Measurements from ENCODE around the gene AAR2.

AAR2 gene

DNA sequence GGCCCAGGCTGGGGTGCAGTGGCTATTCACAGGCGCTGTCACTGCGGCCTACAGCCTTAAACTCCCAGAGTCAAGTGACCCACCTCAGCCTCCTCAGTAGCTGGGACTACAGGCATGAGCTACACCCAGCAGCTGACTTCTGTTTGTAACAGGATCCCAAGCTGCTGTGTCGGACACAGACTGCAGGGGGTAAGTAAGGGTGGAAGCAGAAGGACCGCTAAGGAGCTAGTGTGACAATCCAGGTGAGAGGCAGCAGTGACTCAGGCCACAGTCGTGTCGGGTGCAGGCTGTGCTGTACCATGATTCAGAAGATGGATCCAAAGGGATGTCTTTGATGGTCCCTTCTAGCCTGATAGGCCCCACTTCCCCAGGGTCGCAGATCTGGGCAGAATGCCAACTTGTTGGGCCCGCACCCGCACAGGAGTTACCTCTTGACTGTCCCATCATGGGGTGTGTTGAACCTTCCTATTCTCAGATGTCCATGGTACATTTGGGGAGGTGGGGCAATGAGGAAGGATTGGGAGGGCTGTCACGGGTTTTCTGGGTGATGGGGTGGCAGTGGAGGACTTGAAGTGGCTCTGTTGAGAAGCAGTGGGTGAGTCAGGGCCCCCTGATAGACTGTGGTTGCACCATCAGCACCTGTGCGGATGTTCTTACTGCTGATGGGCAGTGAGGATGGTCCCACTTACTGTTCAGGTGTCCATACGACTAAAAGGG lies 25.3 kb downstream of the AAR2 start:
- no peak for DNase-seq

DNA sequence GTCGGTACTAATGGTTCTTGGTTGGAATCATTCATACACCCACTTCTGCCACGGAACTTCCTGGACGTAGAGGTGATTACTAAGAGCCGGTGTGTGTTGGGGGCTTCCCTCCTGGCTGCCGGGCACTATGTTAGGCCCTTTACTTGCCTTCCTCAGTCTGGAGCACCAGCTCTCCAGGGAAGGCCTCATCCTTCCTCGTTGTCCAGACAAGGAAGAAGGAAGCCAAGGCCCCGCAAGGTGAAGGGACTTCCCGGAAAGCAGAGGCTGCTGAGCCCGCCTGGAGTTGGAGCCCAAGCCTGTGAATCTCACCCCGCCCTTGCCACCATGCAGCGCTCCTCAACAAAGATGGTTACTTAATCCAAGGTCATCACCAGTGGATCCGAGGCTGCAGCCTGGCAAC lies 26.2 kb downstream of the AAR2 start:
- no peak for DNase-seq

DNA sequence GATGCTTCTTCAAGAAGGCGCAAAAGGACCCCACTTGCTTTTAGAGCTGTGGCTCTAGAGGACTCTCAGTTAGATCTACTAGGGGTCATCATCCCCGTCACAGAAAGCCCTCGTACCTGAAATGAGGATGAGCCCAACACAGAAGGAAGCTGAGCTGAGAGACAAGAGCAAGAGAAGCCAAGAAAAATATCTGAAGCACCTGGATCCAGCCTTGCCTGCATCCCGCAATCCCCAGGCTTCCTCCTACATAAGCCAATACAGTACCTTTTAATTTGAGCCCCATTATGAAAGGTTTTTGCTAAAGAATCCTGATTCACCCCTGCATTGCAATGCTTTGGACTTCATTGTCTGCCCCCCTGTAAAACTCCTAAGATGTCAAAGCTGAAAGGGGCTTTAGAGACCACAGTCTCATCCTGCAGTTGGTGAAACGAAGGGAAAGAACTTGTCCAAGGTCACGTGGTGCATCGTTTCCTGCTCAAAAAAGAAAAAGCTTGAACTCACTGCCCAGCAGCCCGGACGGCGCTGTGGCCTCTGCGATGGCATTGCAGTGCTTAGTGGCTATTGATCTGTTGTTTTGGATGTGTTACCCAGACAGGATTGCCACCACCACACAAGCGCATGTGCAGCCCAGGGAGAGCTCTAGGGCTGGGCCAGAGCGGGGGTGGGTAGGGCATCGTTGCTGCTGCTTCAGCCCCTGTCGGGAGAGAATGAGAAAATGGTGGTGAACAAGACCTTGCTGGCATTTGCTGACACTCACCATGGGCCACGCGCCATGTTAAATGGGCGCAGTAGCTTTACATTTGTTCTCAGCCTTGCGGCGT lies 28.4 kb downstream of the AAR2 start:
- DNase-seq = no peak

DNA sequence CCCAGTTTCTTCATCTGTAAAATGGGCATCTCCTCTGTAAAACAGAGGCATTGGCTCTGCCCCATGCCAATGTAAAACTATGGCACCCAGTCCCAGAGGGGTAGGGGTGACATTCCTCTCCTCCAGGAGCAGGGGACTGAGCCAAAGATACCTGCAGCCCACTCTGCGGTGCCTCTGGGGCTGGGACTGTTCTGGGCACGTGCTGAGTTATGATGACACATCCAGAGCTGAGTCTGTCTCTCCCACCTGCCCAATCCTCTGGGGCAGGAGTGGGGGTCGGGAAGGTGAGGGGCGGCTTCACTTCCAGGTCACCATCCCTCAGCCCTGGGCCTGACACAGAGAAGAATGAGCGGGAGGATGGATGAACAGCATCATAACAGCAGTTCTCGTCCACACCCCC lies 29.9 kb downstream of the AAR2 start:
- no peak for DNase-seq

DNA sequence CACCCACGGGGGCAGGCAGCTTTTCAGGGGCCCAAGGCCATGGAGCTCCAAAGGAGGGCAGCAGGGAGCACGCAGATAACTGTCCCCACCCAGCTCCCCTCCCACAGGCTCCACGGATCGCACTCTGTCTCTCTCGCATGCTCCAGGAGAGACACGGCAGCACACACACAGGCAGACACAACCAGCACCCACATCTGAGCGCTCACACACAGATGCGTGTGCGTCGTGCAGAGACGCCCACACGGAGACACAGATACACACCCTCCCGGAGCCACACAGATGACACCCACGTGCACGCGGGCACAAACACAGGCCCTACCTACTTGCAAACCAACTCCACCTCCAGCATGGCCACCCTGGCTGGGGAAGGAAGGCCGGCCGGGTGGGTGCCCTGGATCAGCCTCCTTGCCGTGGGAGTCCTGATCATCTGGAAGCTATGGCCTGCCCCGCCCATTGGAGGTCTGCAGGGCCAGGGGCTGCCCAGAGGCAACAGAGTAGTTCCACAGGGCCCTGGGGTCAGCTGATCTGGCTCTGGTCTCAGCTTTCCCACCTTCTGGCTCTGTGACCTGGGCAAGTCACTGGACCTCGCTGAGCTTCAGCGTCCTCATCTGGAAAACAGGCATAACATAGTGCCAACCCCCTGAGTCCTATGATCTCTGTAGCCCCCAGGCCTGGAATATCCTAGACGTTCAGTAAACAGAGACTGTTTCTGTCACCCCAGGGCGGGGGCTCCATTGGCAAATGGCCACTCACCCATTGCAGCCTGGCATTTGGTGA lies 31.5 kb downstream of the AAR2 start:
- DNase-seq = no peak

DNA sequence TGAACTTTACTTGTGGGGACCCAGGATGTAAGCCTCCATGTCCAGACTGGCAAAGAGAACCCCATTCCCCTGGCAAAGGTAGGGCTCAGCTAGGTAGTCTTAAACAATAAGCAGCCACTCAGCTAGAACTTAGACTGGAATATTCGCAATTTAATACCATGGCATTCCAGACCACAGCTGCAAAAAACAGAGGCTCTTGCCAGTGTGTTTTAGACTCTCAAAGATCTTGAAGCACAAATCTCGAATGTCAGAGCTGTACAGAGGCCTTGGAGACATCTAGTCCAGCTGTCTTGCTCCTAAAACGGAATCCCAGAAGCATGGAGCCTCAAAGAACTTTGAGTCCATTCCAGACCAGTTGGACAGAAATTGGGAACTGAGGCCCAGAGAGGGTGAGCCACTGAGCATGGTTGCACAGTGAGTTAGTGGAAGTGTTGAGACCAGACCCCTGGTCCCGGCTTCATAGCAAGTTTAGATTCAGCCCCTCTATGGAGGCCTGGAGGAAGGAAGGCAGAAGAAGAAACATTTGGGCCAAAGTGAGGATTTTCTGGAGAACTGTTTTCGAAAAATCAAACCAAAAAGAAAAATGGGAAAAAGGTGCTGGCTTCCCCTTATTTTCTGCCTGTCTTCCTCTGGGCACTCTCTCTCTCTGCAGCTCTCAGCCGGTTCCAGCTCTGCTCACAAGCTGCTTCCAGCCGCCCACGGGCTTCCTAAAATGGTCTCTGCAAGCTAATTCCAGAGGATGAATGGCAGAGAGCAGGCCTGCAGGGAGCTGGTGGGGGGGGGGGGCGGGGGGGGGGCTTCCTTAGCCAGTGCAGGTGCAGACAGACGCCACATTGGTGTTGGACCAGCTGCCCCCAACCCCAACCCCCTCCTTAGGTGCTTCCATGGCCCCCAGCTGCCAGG lies 32.4 kb downstream of the AAR2 start:
- DNase-seq = no peak

DNA sequence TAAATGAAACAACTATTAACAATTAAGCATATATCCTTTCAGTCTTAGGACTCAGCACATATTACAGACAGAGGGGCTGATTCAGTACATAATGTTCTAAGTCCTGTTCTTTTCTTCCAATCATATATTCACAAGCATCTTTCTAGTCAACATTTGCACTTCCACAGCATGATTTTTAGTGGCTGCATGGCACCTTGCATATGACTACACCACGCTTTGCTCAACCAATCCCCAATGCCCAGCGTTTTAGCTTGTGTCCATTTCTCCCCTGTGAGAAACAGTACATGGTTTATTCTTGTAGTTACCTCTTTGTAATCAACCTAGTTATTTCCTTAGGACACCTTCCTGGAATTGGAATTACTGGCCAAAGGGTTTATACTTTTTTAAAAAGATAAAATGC lies 33.2 kb downstream of the AAR2 start:
- DNase-seq = no peak

DNA sequence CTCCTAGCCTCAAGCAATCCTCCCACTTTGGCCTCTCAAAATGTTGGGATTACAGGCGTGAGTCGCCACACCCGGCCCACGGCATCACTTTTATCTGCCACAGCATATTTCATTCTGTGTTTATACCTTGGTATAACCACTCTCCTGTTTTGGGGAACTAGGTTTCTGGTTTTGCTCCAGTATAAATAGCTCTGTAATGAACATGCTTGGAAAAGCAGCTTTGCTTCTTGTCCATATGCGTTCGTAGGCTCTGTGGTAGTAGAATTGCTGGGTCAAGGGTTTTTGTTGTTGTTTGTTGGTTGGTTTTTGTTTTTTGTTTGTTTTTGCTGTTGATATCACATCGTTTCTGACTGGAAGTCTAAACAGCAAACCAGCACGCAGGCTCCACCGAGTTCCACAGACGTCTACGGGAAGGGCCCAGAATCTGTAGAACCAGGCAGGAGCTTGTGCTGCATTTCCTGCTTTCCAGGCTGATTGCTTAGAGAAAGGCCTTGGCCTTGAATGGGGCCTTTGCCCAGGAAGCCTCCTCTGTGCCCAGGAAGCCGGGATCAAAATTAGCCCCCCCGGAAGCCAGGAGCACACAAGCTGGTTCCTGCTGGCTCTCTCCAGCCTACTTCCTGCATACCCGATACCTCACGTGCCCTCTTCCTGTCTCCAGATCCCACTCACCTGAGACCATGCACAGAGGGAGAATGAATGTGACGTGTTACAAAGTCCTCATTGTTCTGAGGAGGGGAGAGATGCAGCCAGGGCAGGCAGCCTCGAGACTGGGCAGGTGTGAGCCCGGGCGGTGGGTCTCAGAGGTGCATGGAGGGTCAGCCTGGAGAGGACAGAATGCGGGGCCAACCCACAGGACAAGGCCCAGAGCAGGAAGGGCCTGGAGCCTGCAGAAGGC lies 34.7 kb downstream of the AAR2 start:
- no peak for DNase-seq

DNA sequence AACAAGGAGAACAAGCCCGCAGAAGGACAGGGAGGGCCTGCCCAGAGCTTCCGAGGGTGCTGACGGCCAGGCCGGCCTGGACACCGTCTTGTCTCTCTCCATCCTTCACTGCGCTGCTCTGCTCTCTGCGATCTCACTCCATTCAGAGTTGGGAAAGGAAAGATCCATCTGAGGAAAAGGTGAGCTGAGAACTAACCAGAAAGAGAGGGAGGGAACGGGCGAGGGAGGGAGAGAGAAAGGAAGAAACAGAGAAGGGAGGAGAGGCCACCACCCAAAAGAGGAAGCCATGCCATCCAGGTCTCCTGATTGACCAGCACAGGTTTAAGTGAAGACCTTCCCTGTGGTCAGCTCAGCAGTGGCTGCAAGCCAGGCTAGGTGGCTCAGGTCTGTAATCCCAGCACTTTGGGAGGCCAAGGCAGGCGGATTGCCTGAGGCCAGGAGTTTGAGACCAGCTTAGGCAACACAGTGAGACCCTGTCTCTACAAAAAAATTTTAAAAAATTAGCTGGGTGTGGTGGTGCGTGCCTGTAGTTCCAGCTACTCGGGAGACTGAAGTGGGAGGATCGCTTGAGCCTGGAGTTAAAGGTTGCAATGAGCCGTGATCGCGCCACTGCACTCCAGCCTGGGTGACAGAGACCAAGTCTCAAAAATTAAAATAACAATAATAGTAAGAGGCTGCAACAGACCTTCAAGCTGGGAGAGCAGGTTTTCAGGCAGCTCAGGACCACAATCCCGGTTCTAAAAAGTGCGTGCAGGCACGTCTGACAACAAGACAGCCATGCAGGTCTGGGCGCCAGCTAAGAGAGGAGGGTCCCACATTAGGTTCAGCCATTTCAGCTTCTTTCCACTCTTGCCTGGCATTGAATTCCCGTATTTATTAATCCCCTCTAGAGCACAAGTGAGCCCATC lies 35.6 kb downstream of the AAR2 start:
- no peak for DNase-seq

DNA sequence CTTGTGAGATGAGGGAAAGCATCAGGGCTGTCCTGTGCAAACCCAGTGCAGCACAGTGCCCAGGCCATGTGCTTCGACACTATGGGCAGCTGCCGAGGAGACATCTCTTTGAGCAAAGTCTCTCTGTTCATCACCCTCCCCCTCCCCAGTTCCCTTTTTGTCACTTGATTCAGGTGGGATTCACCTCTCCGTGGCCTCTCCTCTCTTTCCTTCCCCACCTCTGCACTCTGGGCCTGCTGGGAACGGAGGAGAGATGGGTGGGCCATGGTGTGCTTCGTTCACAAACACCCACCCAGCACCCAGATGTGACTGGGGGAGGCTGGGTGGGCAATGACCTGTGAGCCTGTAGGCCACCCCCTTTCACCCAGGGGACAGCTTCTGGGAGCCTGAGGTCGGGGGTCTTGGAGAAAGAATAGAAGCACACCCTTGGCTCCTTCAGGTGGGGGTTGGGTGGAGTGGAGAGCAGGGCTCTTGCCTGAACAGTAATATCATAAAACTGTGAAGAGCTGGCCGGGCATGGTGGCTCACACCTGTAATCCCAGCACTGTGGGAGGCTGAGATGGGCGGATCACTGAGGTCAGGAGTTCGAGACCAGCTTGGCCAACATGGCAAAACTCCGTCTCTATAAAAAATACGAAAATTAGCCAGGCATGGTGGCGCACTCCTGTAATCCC lies 36.4 kb downstream of the AAR2 start:
- DNase-seq = no peak

DNA sequence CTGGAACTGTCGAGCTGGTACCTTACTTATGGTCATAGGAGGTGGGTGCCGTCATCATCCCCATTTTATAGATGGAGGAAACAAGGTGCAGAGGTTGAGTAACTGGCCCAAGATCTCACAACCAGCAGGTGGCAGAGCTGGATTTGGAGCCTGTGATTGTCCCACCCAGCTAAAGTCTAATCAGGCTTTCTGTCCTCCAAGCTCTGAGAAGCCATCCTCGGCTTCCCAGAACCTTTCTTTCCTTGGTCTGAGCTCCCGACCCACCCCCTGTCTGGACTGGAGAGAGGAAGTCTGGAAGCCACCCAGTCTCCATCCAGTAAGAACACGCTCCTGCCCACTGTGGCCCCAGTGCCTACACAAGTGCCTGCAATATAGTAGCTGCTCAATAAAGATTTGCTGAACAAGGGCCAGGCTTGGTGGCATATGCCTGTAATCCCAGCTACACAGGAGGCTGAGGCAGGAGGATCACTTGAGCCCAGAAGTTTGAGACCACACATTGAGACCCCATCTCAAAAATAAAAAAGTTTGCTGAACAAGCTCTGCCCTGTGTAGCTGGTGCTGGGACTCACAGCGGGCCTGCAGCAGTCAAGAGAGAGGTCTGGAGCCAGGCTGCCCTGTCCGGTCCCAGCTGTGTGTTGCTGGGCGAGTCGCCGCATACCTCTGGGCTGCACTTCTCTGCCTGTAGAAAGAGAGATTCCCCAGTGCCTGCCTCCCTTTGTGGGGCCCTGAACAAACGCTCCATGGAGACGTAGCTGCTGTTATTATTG lies 37.3 kb downstream of the AAR2 start:
- DNase-seq = no peak

DNA sequence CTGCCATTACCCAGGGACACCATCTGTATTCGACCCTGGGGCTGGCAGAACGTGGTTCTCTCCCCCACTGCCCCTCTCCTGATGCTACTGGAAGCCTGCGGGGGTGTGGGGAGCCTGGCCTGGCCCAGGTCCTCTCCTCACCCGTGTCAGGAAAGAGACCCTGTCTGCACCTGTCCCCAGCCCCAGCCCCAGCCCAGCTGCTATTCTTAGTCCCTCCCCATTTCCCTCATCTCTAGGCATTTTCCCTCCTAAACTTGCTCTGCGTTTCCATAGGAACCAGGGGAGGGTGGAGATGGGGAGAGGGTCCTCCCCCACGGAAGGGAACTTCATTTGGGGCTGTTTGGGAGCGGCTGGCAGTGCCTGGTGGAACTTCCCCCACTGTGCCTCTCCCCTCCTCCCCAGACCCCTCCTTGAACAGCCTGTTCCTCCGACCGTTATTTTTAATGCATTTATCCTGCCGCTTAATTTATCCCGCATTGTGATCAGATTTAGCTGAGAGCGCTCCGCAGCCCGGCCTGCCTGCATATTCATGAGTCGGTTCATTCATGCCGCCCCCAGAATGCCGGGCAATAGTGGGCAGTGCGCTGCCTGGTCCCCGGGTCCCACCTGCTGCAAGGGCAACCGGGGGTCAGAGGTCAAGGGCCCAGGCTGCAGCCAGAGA lies 38.0 kb downstream of the AAR2 start:
- DNase-seq = no peak

DNA sequence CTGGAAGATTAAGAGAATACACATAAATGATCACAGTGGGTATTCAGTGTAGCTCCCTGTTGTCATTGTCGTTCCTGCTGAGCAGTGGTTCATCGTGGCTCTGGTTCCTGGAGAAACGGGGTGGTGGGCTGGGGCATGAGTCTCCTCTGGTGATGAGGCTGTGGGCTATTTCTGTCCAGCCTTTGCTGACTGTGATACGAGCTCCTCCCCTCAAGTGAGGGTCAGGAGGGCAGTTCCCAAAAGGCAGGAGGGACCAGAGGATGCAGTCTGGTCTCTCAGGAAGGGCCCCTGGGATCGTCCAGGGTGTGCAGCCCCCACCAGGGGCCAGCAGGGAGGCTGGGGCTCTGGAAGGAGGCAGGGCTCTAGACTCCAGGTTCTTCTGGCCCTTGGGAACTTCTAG lies 38.7 kb downstream of the AAR2 start:
- DNase-seq = no peak

DNA sequence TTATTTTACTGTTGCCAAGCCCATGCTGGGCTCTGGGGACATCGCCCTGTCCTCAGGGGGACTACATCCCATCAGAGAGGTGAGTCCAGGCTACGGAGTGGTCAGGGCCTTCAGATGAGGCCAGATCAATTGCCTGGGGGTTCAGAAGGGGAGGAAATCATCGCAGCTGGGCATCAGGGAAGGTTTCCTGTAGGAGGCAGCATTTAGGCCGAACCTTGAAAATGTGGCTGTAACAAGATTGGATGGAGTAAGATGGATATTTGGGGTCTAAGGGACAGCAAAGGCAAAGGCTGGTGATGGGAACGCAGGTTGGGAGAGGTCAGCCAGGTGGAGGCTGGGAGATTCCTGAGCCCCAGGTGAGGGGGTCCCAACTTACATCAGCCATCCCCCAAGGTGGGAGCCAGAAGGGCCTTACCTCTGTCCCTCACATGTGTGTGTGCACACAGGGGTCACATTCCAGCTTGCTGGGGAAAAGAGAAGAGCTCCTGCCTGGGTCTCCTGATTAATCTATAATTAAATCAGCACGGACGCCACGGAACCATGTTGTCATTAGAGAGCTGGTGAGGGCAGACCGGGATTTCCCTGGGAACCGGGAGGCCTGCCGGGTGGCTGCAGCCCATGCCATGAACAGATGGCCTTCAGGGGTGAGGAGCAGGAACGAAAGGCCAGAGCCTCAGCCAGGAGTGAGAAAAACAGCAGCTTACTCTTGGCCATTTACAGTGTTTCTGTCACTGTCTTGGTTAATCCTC lies 39.3 kb downstream of the AAR2 start:
- no peak for DNase-seq

DNA sequence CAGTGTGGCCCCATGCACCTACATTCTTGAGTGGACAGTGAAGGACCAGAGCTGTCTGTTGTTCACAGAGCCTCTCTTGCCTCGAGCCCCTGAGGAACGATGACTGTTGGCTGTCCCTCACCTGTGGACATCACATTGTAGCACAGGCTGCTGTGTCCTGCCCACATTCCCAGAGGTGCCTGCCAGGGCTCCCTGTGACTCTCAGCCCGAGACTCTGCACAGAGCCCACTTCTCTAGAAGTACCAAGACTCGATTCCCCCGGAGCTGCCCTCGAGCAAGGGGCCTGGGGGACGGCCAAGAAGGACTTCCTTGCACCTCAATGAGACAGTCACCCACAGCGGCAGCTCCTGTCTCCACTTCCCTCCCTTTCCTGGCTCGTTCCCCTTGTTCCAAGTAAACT lies 41.3 kb downstream of the AAR2 start:
- DNase-seq = no peak

DNA sequence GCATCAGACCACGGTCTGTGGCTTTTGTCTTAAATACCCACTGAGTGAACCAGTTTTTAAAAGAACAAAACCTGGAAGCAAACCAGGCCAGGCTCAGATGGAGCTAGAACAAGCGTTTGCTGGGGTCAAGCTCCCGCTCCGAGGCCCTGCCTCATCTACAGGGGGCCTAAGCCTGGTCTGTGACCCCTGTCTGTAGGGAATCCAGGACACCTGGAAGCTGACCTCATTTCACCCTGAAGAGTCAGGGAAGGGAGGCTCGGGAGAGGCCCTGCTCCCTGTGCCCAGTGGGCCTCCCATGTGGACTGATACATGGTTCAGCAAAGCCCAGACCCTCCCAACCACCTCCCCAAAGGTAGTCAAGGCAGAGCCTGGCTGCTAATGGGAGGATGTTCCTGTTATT lies 43.1 kb downstream of the AAR2 start:
- no peak for DNase-seq

DNA sequence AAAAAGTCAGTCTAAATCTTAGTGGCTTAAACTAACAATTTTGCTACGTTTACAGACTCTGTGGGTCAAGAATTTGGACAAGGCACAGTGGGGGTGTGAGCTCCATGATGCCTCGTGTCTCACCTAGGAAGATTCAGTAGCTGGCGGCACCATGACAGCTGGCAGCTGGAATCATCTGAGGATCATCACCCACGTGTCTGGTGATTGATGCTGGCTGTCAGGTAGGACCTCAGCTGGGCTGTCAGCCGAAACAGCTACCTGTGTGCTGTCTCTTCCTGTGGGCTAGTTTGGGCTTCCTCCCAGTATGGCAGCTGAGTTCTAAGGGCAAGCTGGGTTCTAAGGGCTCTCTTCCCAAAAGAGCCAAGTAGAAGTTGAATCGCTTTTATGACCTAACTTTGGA lies 43.5 kb downstream of the AAR2 start:
- no peak for DNase-seq

All from COR-L47 (cell line).